ENCODE data around the gene FAM53A. TPM values are rescaled to one million over a fixed set of nuclear protein-coding genes. Genes with fewer than 3 reads are reported as not detected.

FAM53A gene
- polyA plus RNA-seq, 2 of the 4 experiments (the other 2 are of a cell fraction), result 0.87 to 1.2 TPM

DNA sequence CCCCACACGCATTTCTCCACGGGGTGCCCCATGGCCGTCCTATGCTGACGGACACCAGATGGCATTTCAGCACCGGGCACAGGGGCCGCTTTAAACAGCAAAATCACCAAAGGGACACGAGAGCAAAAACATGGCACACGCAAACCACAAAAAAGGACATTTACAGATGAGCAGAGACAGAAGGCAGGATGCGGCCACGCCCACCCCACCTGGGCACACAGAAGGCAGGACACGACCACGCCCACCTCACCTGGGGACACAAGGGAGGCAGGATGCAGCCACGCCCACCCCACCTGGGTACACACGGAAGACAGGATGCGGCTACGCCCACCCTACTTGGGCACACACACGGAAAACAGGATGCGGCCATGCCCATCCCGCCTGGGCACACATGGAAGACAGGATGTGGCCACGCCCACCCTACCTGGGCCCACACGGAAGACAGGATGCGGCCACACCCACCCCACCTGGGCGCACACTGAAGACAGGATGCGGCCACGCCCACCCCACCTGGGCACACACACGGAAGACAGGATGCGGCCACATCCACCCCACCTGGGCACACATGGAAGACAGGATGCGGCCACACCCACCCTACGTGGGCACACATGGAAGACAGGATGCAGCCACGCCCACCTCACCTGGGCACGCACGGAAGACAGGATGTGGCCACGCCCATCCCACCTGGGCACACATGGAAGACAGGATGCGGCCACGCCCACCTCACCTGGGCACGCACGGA, 69.1 kb downstream of the FAM53A start:
- no peaks in the 10 kb centered on the region for H3K9me3 ChIP-seq
- WGBS (ENCODE audit: missing lambda C conversion rate), result 40% methylated on average over 16 of the region's 37 CpGs
- TF ChIP-seq RCOR1 (IDR thresholded peaks at IDR 0.05; ENCODE audit: low read depth, low read length) (no peak), EHF (CRISPR knock-in tag; IDR thresholded peaks at IDR 0.05) (no peak), CBX2 (IDR thresholded peaks at IDR 0.05; ENCODE audit: borderline replicate concordance, low read depth) (no peak), MAZ (IDR thresholded peaks at IDR 0.05; ENCODE audit: borderline replicate concordance, low read depth, low read length) (no peak), MAFK (IDR thresholded peaks at IDR 0.05; ENCODE audit: partially characterized antibody) (no peak), CEBPB (IDR thresholded peaks at IDR 0.05) (no peak), SMC3 (IDR thresholded peaks at IDR 0.05) (no peak)
- TF ChIP-seq, protein P1, sequence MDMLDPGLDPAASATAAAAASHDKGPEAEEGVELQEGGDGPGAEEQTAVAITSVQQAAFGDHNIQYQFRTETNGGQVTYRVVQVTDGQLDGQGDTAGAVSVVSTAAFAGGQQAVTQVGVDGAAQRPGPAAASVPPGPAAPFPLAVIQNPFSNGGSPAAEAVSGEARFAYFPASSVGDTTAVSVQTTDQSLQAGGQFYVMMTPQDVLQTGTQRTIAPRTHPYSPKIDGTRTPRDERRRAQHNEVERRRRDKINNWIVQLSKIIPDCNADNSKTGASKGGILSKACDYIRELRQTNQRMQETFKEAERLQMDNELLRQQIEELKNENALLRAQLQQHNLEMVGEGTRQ (IDR thresholded peaks at IDR 0.05), result no peak
- TF ChIP-seq, protein P2, sequence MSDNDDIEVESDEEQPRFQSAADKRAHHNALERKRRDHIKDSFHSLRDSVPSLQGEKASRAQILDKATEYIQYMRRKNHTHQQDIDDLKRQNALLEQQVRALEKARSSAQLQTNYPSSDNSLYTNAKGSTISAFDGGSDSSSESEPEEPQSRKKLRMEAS (IDR thresholded peaks at IDR 0.05), result no peak
- TF ChIP-seq, protein P3, sequence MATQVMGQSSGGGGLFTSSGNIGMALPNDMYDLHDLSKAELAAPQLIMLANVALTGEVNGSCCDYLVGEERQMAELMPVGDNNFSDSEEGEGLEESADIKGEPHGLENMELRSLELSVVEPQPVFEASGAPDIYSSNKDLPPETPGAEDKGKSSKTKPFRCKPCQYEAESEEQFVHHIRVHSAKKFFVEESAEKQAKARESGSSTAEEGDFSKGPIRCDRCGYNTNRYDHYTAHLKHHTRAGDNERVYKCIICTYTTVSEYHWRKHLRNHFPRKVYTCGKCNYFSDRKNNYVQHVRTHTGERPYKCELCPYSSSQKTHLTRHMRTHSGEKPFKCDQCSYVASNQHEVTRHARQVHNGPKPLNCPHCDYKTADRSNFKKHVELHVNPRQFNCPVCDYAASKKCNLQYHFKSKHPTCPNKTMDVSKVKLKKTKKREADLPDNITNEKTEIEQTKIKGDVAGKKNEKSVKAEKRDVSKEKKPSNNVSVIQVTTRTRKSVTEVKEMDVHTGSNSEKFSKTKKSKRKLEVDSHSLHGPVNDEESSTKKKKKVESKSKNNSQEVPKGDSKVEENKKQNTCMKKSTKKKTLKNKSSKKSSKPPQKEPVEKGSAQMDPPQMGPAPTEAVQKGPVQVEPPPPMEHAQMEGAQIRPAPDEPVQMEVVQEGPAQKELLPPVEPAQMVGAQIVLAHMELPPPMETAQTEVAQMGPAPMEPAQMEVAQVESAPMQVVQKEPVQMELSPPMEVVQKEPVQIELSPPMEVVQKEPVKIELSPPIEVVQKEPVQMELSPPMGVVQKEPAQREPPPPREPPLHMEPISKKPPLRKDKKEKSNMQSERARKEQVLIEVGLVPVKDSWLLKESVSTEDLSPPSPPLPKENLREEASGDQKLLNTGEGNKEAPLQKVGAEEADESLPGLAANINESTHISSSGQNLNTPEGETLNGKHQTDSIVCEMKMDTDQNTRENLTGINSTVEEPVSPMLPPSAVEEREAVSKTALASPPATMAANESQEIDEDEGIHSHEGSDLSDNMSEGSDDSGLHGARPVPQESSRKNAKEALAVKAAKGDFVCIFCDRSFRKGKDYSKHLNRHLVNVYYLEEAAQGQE (IDR thresholded peaks at IDR 0.05), result no peak
- H3K4me1 ChIP-seq, result no peaks in the 10 kb centered on the region
- ATAC-seq (no peak), DNase-seq (ENCODE audit: low read depth in 1 of 2, low spot score in 1 of 2) (no peak), FAIRE-seq (no peak)
- ChIA-PET CTCF (interaction anchor here (1.1 kb wide), 1 partner anchor 14 kb away, joined by 3 read pairs; no protein-coding TSS in a partner anchor), POLR2A (no interaction called here)
- no peak overlapping the region for H3K4me3 ChIP-seq
- H3K27ac ChIP-seq, result no peak overlapping the region
- no peak overlapping the region for H3K4me2 ChIP-seq

DNA sequence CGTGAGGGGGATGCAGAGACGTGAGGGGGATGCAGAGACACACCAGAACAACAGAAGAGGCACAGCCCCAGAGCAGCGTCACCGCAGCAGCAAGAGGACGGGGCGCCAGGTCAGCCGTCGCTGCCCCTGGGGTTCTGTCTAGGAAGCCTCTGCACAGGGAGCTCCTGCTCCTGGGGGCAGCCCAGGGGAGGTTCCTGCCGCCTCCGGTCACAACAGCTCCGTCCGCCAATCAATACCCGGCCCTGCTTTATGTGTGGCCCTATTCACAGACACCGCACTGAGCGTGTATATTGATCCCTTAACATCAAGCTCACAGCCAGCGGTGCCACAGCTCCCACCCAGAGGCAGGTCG, 69.6 kb downstream of the FAM53A start:
- no peak overlapping the region for H3K27ac ChIP-seq
- no peaks in the 10 kb centered on the region for H3K9me3 ChIP-seq
- POLR2A ChIA-PET, result no interaction called here
- ATAC-seq (no peak), FAIRE-seq (no peak), DNase-seq (ENCODE audit: low read depth in 1 of 2, low spot score in 1 of 2) (no peak)
- WGBS (ENCODE audit: missing lambda C conversion rate), result 76% methylated on average over 14 of the region's 17 CpGs
- H3K4me3 ChIP-seq, result no peak overlapping the region
- no peaks in the 10 kb centered on the region for H3K4me1 ChIP-seq
- CTCF ChIA-PET, result interaction anchor here (1.1 kb wide), 1 partner anchor 15 kb away, joined by 3 read pairs; no protein-coding TSS in a partner anchor
- no peak overlapping the region for H3K4me2 ChIP-seq
- TF ChIP-seq, protein P4, sequence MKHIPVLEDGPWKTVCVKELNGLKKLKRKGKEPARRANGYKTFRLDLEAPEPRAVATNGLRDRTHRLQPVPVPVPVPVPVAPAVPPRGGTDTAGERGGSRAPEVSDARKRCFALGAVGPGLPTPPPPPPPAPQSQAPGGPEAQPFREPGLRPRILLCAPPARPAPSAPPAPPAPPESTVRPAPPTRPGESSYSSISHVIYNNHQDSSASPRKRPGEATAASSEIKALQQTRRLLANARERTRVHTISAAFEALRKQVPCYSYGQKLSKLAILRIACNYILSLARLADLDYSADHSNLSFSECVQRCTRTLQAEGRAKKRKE (CRISPR knock-in tag; IDR thresholded peaks at IDR 0.05; ENCODE audit: low read depth), result no peak
- no peak for TF ChIP-seq PHF8 (IDR thresholded peaks at IDR 0.05; ENCODE audit: borderline replicate concordance, low read depth)
- TF ChIP-seq SMC3 (IDR thresholded peaks at IDR 0.05), result no peak
- no peak for TF ChIP-seq CBX2 (IDR thresholded peaks at IDR 0.05; ENCODE audit: borderline replicate concordance, low read depth)
- no peak for TF ChIP-seq JUNB (IDR thresholded peaks at IDR 0.05)
- TF ChIP-seq, protein P5, sequence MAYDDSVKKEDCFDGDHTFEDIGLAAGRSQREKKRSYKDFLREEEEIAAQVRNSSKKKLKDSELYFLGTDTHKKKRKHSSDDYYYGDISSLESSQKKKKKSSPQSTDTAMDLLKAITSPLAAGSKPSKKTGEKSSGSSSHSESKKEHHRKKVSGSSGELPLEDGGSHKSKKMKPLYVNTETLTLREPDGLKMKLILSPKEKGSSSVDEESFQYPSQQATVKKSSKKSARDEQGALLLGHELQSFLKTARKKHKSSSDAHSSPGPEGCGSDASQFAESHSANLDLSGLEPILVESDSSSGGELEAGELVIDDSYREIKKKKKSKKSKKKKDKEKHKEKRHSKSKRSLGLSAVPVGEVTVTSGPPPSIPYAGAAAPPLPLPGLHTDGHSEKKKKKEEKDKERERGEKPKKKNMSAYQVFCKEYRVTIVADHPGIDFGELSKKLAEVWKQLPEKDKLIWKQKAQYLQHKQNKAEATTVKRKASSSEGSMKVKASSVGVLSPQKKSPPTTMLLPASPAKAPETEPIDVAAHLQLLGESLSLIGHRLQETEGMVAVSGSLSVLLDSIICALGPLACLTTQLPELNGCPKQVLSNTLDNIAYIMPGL (CRISPR knock-in tag; IDR thresholded peaks at IDR 0.05; ENCODE audit: borderline replicate concordance), result no peak
- no peak for TF ChIP-seq RCOR1 (IDR thresholded peaks at IDR 0.05; ENCODE audit: low read depth, low read length)
- TF ChIP-seq ZSCAN20 (CRISPR knock-in tag; IDR thresholded peaks at IDR 0.05), result no peak
- TF ChIP-seq EHMT2 (IDR thresholded peaks at IDR 0.05; ENCODE audit: low read depth), result no peak
- TF ChIP-seq, protein P6, sequence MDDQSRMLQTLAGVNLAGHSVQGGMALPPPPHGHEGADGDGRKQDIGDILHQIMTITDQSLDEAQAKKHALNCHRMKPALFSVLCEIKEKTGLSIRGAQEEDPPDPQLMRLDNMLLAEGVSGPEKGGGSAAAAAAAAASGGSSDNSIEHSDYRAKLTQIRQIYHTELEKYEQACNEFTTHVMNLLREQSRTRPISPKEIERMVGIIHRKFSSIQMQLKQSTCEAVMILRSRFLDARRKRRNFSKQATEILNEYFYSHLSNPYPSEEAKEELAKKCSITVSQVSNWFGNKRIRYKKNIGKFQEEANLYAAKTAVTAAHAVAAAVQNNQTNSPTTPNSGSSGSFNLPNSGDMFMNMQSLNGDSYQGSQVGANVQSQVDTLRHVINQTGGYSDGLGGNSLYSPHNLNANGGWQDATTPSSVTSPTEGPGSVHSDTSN (IDR thresholded peaks at IDR 0.05), result no peak
- TF ChIP-seq, protein P1 (IDR thresholded peaks at IDR 0.05), result no peak
- TF ChIP-seq HOXB13 (CRISPR knock-in tag; IDR thresholded peaks at IDR 0.05; ENCODE audit: low read depth), result no peak
- TF ChIP-seq, protein P3 (IDR thresholded peaks at IDR 0.05), result no peak
- no peak for TF ChIP-seq POLR2AphosphoS2 (conservative IDR thresholded peaks at IDR 0.05; ENCODE audit: low read length)
- TF ChIP-seq BHLHE40 (IDR thresholded peaks at IDR 0.05; ENCODE audit: low read depth, low read length), result no peak
- no peak for TF ChIP-seq ZNF302 (CRISPR knock-in tag; IDR thresholded peaks at IDR 0.05)

Data from A549 (cell line).